Erythroblast (primary cell): ENCODE data around the gene MYL7.

ENCODE experiments used
- GATA1 ChIP-seq: IDR thresholded peaks from 2 replicates; pipeline ENCODE4 v1.6.1; 2011; ENCODE audit warnings: low read depth, mild to moderate bottlenecking, control low read depth, low read length, moderate library complexity
- POLR2A ChIP-seq: IDR thresholded peaks from 2 replicates; pipeline ENCODE4 v1.6.1; 2011; ENCODE audit warnings: mild to moderate bottlenecking, low read length

DNA sequence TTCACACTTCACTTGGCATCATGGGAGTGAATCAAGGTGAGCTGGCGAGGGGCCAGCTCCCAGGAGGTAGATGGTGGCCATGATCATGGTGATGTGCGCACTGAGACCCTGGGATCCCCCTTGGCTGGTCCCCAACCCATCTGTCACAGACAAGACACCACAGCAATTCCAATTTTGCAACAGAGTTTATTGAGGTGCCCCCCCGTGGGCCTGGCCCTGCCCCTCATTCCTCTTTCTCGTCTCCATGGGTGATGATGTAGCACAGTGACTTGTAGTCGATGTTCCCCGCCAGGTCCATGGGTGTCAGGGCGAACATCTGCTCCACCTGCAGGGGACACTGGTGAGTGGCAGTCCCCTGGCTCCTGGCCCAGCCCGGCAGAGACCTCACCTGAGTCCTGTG lies 2.4 kb downstream of the MYL7 start:
- TF ChIP-seq POLR2A (no peak), GATA1 (no peak)
